HG03521 (cell line): Measurements from ENCODE around the gene HPGD.

Experiments
- ATAC-seq: cut with Tn5 transposase; IDR thresholded peaks from one replicate; pipeline ENCODE4 v1.9.1; 2021; ENCODE audit warnings: mild to moderate bottlenecking, moderate library complexity; ENCODE audit not compliant: unreplicated experiment

Gene HPGD

DNA sequence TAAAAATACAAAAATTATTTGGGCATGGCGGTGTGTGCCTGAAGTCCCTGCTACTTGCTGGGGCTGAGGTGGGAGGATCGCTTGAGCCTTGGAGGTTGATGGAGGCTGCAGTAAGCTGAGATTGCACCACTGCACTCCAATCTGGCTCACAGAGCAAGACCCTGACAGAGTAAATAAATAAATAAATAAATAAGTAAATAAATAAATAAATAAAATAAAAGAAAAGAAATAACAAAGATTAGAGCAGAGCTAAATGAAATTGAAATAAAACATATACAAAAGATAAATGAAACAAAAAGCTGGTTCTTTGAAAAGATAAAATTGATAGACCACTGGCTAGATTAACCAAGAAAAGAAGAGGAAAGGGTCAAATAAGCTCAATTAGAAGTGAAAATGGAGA lies 43.1 kb downstream of the HPGD start:
- no peak for ATAC-seq

DNA sequence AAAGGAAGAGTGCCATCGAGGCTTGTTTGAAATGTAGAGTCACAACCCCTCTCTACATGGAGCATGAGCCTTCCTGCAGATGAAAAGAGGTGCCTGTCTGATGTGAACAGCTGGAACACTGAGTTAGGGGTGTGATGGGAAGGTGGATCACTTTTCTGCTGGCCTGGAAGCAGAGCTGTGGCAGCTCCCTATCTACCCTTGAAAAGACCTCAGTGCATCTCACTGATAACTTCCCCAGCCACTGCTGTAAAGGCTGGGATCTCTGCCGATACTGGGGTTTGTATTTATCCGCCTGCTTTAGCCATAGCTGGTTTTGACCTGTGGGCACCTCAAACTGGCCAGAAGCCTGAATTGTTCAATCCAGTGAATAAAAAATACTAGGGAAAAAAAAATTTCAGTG lies 46.8 kb downstream of the HPGD start:
- no peak for ATAC-seq

DNA sequence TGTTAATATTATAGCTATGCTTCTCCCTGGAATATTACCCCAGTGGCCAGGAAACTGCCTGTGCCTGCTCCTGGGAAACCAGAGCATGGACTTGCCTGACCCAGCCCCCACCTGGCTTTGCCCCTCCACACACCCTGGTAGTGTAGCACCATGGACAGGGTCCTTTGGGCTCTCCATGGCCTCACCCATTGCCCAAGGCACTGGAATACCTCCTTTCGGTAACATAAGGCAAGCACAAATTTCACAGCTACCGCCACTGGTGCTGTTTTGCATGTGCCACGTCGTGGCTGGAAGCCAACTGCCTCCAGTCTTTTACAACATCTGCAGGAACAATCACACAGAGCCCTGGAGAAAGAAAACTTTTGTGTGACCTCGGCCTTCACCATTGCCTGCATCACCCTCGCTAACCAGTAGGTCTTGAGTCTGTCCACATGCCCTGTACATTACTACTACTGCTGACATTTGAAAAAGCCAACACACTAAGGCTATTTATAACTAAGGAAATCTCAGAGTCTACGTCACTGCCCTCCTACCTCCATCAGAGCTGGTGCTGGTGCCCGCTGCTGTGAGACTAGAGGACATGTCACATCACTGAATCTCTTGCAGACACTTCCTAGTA lies 47.7 kb downstream of the HPGD start:
- ATAC-seq, result no peak

DNA sequence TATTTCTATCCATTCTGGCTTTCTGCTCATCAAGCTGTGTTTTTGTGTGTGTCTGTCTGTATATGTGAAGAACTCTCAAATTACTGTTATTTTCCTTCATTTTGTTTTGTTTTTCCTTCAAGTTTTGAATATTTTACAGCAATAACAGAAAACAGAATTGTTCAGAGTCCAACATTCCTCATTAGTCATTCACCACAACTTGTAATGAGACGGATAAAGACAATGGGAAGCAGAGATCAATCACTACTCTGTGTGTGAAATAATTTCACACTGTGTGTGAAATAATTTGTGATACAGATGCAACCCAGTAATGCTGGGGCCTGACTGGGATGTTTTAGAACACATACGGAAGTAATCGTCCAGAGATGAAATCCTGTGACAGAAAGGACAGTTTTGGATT lies 55.2 kb downstream of the HPGD start:
- no peak for ATAC-seq

DNA sequence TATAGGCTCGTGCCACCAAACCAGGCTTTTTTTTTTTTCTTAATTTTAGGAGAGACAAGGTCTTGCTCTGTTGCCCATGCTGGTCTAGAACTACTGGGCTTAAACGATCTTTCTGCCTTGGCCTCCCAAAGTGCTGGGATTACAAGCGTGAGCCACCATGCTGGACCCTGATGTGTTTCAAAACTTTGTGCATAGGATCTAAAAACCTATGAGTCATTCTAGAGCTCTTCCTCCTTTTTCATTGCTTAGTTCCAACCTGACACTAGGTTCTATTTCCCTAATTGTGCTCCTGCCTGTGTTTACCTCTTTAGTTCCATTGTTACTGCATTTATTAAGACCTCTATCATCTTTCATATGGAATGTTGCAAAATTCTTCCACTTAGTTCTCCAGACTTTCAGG lies 57.3 kb downstream of the HPGD start:
- no peak for ATAC-seq

DNA sequence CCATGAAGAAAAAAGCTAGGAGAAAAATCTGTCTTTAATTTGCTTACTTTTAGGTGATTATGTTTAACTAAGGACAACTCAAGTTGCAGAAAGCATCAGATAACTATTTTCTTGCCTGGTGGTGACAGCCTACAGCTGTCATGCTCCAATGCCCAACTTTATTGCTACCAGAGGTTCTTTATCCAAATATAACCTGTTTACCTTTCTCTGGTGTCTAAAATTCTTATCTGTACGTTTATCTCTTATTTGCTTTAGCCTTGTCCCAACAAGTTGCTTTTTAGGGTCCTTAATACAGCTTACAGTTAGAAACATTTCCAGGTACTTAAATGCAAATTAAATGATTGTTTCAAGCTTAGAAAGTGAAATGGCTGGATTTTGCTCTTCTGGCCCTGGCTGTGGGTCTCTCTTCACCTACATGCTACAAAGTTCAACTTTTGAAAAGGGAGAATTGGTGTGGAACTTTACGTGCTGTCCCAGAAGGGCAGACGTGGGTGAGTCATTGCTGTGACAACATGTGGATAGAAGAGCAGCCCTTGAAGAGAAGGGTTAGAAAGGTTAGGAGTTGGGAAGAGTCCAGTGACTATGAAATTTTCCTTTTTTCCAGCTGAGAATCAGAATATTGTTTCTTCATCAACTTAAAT lies 60.7 kb downstream of the HPGD start:
- ATAC-seq, result no peak

DNA sequence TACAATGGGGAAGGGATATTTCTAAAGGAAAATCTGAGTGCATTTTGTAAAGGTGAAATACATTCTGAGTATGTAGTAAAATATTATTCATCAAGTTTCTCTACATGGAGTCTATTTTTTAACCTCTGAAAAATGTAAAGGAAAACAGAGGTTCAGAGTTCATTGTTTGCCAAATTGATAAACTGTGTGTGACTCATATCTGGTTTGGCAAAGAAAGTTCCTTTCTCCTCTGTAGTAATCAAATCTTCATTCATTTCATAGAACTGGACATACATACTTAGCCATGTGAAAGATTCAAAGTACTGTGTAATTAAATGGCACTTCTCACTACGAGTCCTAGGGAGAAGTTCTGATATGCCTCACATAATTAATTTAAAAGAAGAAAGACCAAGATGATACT lies 61.6 kb downstream of the HPGD start:
- ATAC-seq, result no peak

DNA sequence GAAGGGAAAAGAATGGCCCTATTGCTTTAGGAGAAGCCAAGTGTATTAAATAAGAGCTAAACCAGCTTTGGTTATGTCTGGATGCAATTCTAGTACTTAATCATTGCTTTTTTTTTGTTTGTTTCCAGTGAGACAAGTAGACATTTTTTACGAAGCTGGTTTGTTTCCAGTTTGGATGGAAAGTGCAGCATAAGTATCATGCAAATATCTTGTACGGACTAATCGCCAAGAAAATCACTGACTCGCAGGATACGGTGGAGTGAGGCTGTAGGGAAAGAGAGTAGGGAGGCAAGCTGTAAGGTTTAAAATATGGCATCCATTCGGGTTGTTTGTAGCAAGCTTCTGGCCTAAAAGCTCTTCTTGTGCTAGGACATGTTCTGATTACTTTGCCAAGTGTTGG lies 64.8 kb downstream of the HPGD start:
- no peak for ATAC-seq

DNA sequence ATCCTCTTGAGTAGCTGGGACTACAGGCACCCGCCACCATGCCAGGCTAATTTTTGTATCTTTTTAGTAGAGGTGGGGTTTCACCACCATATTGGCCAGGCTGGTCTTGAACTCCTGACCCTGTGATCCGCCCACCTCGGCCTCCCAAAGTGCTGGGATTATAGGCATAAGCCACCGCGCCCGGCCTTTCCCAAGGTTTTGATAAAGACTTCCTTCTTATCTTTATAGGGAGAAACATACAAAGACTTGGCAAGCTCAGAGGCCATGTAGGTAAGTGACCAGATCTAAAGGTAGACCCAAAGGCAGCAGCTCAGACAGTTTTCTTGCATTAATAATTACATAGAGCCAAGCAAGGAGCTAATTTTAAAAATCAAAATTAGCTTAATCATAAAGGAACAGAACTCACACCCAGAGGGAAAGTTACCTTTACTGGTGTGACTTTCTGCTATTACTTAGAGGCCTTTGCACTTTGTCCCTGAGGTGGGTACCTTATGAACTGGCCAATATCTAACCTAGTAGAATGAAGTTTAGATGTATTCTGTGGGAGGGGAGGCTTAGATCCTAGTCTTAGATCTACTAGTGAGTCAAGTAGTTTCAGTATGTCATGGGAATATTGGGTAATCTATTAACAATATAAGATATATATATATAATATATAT lies 67.3 kb downstream of the HPGD start:
- no peak for ATAC-seq

DNA sequence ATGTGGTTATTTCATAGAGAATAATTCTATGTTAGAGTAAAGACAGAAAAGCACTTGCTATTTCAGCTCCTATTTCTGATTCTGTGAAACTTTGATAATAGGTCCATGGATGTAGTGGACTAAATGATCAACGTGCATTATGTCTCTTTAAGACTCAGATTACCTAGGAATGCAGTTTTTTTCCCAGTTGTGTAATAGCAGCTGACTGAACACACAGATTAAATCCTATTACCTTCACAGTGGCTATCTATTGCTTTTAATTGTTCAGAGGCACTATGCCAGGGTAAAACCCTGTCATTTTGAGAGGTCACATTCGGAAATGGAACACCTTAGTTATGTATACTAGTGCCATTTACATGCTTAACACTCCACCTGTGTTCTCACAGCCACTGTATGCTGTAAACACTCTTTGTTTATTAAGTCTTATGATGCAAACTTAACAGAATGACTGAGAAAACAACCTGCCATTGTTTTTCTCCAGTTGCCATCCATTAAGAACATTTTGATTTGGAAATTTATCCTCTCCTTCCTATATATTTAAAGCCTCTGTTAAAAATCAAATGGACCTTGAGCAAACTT lies 70.5 kb downstream of the HPGD start:
- no peak for ATAC-seq

DNA sequence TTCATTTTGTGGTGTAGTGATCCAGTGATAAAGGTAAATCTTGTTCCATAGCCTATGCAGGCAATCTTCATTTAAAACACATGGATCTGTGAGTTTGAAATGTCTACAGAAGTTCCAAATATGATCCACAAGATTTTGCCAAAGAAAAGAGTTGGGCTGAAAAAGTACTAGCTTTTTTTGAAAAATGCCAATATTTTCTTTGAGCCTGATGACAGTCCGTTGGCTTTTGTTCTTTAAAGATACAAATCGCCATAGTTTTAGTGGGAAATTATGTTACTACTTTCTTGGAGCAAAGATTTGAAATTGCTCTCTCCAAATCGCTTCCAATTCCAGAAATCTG lies 71.5 kb downstream of the HPGD start:
- ATAC-seq, result no peak

DNA sequence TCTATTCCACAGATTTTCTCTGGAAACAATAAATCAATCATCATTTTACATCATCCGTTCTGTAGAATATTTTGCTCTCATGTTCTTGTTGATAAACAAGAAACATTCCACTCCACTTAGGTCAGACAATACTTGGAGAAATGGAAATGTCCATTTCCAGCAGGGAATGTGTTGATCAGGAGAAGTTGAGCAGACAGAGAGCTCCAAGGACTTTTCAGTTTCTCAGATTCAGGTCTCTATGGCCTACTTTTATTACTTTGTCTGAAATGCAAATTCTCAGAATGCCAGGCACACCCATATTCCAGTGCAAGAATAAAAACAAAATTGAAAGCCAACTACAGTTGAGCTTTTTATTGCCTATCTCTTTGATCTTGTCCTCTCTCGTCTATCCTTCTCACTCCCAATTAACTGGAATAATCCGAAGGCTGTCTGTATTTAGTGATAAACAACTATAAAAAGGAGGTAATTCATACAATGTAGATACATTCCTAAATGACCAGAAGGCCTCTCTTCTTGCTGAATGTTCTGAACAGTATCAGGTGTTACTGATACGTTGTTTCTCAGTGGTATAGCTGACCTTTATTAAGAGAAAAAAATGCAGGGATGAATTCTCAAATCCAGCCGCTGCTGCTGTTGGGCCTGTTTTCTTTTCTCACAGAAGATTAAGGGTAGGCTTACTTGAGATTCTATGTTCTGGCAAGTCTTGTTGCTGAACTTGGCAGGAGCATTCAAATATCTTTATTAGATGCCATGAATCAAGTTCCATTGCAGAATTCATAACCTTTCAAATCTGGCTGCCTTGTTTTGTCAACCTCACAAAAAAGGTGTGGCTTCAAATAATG lies 72.1 kb downstream of the HPGD start:
- ATAC-seq, result no peak

DNA sequence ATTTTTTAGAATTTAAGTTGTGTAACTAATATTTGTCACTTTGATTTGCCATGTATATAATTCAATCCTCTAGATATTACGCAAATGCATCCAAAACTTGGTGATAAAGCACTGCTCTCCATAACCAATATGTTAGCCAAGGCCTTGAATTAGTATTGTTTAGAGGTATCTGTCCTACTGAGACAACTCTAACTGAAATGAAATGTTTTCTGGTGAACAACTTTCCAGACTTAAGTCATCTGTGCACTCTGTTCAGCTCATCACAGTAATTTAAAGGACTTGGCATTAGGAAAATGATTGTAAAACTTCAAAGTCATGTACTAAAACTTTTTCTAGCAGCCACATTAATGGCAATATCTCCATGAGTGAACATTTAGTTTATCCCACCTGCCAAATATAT lies 73.1 kb downstream of the HPGD start:
- ATAC-seq, result no peak

DNA sequence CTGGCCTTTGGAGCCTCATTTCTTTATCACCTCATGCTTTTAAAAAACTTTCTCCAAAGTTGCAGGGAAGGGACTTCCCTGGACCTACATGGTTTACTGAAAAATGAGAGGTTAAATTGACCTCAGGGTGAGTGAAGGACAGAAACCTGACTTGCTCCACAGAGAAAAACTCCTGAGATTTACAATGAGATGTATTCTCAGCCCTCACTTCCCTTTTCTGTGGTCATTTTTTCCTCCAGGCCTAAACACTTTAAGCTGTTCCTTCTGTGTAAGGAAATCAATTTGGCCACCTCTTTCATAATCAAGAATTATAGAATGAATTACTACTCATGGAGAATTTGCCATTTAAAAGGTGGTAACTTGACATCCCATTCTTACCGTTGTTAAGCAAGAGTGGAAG lies 77.9 kb downstream of the HPGD start:
- no peak for ATAC-seq
